ENCODE results near the gene SLC25A12.

SLC25A12 gene

GRCh38 chr2:171803757-171804156 lies 90.3 kb downstream of the SLC25A12 start:
- Histone ChIP-seq H4K20me1 (ENCODE audit: insufficient read depth, low read length) (no peaks in the 10 kb centered on the region), H3K36me3 (replicated peaks; ENCODE audit: insufficient read depth, low read length) (no peaks in the 10 kb centered on the region), H2AFZ (ENCODE audit: low read length) (no peak overlapping the region), H3K4me3 (ENCODE audit: low read length) (no peak overlapping the region), H3K27ac (ENCODE audit: low read length) (no peak overlapping the region), H3K27me3 (replicated peaks; ENCODE audit: insufficient read depth, low read length) (no peaks in the 10 kb centered on the region), H3K9ac (ENCODE audit: low read length) (no peak overlapping the region), H3K9me3 (replicated peaks; ENCODE audit: insufficient read depth, low read length) (no peaks in the 10 kb centered on the region), H3F3A (ENCODE audit: insufficient read depth, low read length) (no peaks in the 10 kb centered on the region), H3K4me1 (ENCODE audit: low read length) (no peaks in the 10 kb centered on the region), H3K9me2 (replicated peaks; ENCODE audit: insufficient read depth, low read length) (no peaks in the 10 kb centered on the region), H3K79me2 (ENCODE audit: low read length) (no peaks in the 10 kb centered on the region), H3K4me2 (ENCODE audit: low read depth, low read length) (no peak overlapping the region)
- no peak for TF ChIP-seq EZH2 (optimal IDR thresholded peaks at IDR 0.05; ENCODE audit: low read depth, low read length)
- TF ChIP-seq EZH2phosphoT487 (IDR thresholded peaks at IDR 0.05; ENCODE audit: low read length) = no peak
- TF ChIP-seq, protein P1, sequence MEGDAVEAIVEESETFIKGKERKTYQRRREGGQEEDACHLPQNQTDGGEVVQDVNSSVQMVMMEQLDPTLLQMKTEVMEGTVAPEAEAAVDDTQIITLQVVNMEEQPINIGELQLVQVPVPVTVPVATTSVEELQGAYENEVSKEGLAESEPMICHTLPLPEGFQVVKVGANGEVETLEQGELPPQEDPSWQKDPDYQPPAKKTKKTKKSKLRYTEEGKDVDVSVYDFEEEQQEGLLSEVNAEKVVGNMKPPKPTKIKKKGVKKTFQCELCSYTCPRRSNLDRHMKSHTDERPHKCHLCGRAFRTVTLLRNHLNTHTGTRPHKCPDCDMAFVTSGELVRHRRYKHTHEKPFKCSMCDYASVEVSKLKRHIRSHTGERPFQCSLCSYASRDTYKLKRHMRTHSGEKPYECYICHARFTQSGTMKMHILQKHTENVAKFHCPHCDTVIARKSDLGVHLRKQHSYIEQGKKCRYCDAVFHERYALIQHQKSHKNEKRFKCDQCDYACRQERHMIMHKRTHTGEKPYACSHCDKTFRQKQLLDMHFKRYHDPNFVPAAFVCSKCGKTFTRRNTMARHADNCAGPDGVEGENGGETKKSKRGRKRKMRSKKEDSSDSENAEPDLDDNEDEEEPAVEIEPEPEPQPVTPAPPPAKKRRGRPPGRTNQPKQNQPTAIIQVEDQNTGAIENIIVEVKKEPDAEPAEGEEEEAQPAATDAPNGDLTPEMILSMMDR (IDR thresholded peaks at IDR 0.05; ENCODE audit: low read length) = no peak
- no peak for DNase-seq

- no peaks in the 10 kb centered on the region for H4K20me1 ChIP-seq (ENCODE audit: insufficient read depth, low read length)
- no peak for DNase-seq
- H2AFZ ChIP-seq (ENCODE audit: low read length) = no peak overlapping the region
- H3K36me3 ChIP-seq (replicated peaks; ENCODE audit: insufficient read depth, low read length) = no peaks in the 10 kb centered on the region
- H3K27ac ChIP-seq (ENCODE audit: low read length) = no peak overlapping the region
- no peak for TF ChIP-seq EZH2phosphoT487 (IDR thresholded peaks at IDR 0.05; ENCODE audit: low read length)
- TF ChIP-seq, protein P1 (IDR thresholded peaks at IDR 0.05; ENCODE audit: low read length) = no peak
- TF ChIP-seq EZH2 (optimal IDR thresholded peaks at IDR 0.05; ENCODE audit: low read depth, low read length) = no peak
- H3K9me3 ChIP-seq (replicated peaks; ENCODE audit: insufficient read depth, low read length) = no peaks in the 10 kb centered on the region
- no peaks in the 10 kb centered on the region for H3K9me2 ChIP-seq (replicated peaks; ENCODE audit: insufficient read depth, low read length)
- H3K9ac ChIP-seq (ENCODE audit: low read length) = no peak overlapping the region
- H3K4me3 ChIP-seq (ENCODE audit: low read length) = no peak overlapping the region
- no peak overlapping the region for H3K4me2 ChIP-seq (ENCODE audit: low read depth, low read length)
- no peaks in the 10 kb centered on the region for H3K79me2 ChIP-seq (ENCODE audit: low read length)
- H3K27me3 ChIP-seq (replicated peaks; ENCODE audit: insufficient read depth, low read length) = no peaks in the 10 kb centered on the region
- no peaks in the 10 kb centered on the region for H3K4me1 ChIP-seq (ENCODE audit: low read length)
- H3F3A ChIP-seq (ENCODE audit: insufficient read depth, low read length) = no peaks in the 10 kb centered on the region
Observed at GRCh38 chr2:171800639-171801038, 93.4 kb downstream of the SLC25A12 start.

DNA sequence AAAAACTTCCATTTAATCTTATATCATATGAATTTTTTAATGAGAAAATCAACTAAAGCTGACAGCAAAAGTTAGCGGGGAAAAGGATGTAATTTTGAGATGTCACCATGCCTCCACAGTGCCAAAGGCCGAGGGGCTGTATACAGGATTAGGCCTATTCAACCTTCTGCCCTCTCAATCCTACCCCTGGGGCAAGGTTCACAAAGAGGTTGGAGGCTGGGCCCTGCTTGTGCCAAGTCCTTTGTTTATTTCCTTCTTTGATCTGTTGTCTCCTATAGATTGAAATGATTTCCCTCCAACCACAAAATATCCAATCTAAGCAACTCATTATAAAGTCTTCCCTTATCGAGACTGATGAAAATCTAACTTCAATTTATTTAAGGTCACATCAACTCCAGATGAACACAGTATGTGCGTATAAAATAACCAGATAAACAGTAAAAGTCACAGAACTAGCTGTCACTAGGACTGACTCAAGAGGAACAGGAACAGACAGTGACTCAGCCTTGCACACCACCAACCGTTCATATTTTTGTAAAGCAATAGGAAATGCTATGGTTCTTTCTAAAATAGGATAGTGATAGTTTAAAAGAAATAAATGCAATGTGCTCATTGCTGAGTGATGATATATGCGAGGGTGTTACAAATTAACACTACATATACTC lies 95.8 kb downstream of the SLC25A12 start:
- Histone ChIP-seq H3K9me2 (replicated peaks; ENCODE audit: insufficient read depth, low read length) (no peaks in the 10 kb centered on the region), H4K20me1 (ENCODE audit: insufficient read depth, low read length) (no peaks in the 10 kb centered on the region), H3K4me1 (ENCODE audit: low read length) (no peaks in the 10 kb centered on the region), H3K27me3 (replicated peaks; ENCODE audit: insufficient read depth, low read length) (no peaks in the 10 kb centered on the region), H2AFZ (ENCODE audit: low read length) (no peak overlapping the region), H3K9me3 (replicated peaks; ENCODE audit: insufficient read depth, low read length) (no peaks in the 10 kb centered on the region), H3K27ac (ENCODE audit: low read length) (no peak overlapping the region), H3K9ac (ENCODE audit: low read length) (no peak overlapping the region), H3K4me3 (ENCODE audit: low read length) (no peak overlapping the region), H3K79me2 (ENCODE audit: low read length) (no peaks in the 10 kb centered on the region), H3F3A (ENCODE audit: insufficient read depth, low read length) (no peaks in the 10 kb centered on the region), H3K4me2 (ENCODE audit: low read depth, low read length) (no peak overlapping the region), H3K36me3 (replicated peaks; ENCODE audit: insufficient read depth, low read length) (no peaks in the 10 kb centered on the region)
- DNase-seq = no peak
- TF ChIP-seq, protein P1 (IDR thresholded peaks at IDR 0.05; ENCODE audit: low read length) = no peak
- TF ChIP-seq EZH2 (optimal IDR thresholded peaks at IDR 0.05; ENCODE audit: low read depth, low read length) (no peak), EZH2phosphoT487 (IDR thresholded peaks at IDR 0.05; ENCODE audit: low read length) (no peak)
